Liver (tissue), 9 donors: ENCODE data around the gene MPRIP. TPM values are rescaled to one million over a fixed set of nuclear protein-coding genes. Genes with fewer than 3 reads are reported as not detected.

Experiments
- DNase-seq: peaks from one replicate; pipeline ENCODE4 v3.0.0-alpha.2; 2017; ENCODE audit warnings: low spot score
- H3K27ac ChIP-seq, 2 donors: one replicate each; pipeline ENCODE4 v1.7.0; 2013; ENCODE audit warnings: inconsistent platforms in 2 of 2, low read length in 2 of 2, control low read depth in 1 of 2, low read depth in 1 of 2, mild to moderate bottlenecking in 1 of 2
- H3K27me3 ChIP-seq, 4 donors: one replicate each; pipeline versions ENCODE4 v1.6.1 to v1.7.0; 2013; ENCODE audit warnings: low read length in 3 of 4, inconsistent platforms in 1 of 4, mild to moderate bottlenecking in 1 of 4, moderate library complexity in 1 of 4; ENCODE audit not compliant: control insufficient read depth in 4 of 4, insufficient read depth in 4 of 4
- H3K36me3 ChIP-seq, 4 donors: one replicate each; pipeline versions ENCODE4 v1.6.1 to v1.7.0; 2013; ENCODE audit warnings: low read length in 3 of 4, mild to moderate bottlenecking in 3 of 4, low read depth in 1 of 4, moderate library complexity in 1 of 4; ENCODE audit not compliant: control insufficient read depth in 4 of 4, insufficient read depth in 3 of 4
- H3K4me1 ChIP-seq, 4 donors: one replicate each; pipeline versions ENCODE4 v1.6.1 to v1.7.0; 2013; ENCODE audit warnings: low read length in 3 of 4, mild to moderate bottlenecking in 3 of 4, moderate library complexity in 1 of 4; ENCODE audit not compliant: control insufficient read depth in 4 of 4, insufficient read depth in 4 of 4
- H3K4me3 ChIP-seq, 3 donors: one replicate each; pipeline versions ENCODE4 v1.6.1 to v1.7.0; 2013; ENCODE audit warnings: low read length in 3 of 3, control low read depth in 1 of 3, low read depth in 1 of 3, mild to moderate bottlenecking in 1 of 3
- H3K9ac ChIP-seq, 2 donors: one replicate each; pipeline ENCODE4 v1.7.0; 2013; ENCODE audit warnings: low read length in 2 of 2, mild to moderate bottlenecking in 2 of 2, moderate library complexity in 2 of 2, control low read depth in 1 of 2, low read depth in 1 of 2
- H3K9me3 ChIP-seq, 4 donors: one replicate each; pipeline versions ENCODE4 v1.6.1 to v1.7.0; 2013; ENCODE audit warnings: low read length in 3 of 4; ENCODE audit not compliant: control insufficient read depth in 4 of 4
- ATF3 ChIP-seq: IDR thresholded peaks from 2 replicates; pipeline ENCODE4 v1.6.1; 2016; ENCODE audit warnings: antibody characterized with exemption
- CTCF ChIP-seq: fragments of 150-350 bp; IDR thresholded peaks from 2 replicates; pipeline ENCODE4 v1.5.1; 2017; ENCODE audit warnings: improper control_type of control experiment, low read depth, low read length; ENCODE audit not compliant: missing input control
- EGR1 ChIP-seq, 2 donors: IDR thresholded peaks; 2 replicates each; pipeline ENCODE4 v1.6.1; 2016 to 2018; ENCODE audit warnings: antibody characterized with exemption in 2 of 2, low read depth in 2 of 2
- FOXA1 ChIP-seq: IDR thresholded peaks from 2 replicates; pipeline ENCODE4 v1.6.1; 2016; ENCODE audit warnings: antibody characterized with exemption
- FOXA2 ChIP-seq: IDR thresholded peaks from 2 replicates; pipeline ENCODE4 v1.6.1; 2016; ENCODE audit warnings: antibody characterized with exemption
- GABPA ChIP-seq, 2 donors: IDR thresholded peaks in 1 of 2; conservative IDR thresholded peaks in 1 of 2; 2 replicates each; pipeline ENCODE4 v1.6.1; 2016; ENCODE audit warnings: antibody characterized with exemption in 2 of 2, mild to moderate bottlenecking in 1 of 2, moderate library complexity in 1 of 2
- HNF4A ChIP-seq, 2 donors: conservative IDR thresholded peaks; 2 replicates each; pipeline ENCODE4 v1.6.1; 2016; ENCODE audit warnings: antibody characterized with exemption in 2 of 2, mild to moderate bottlenecking in 2 of 2
- HNF4G ChIP-seq: IDR thresholded peaks from 2 replicates; pipeline ENCODE4 v1.6.1; 2016; ENCODE audit warnings: antibody characterized with exemption
- JUND ChIP-seq, 2 donors: IDR thresholded peaks; 2 replicates each; pipeline ENCODE4 v1.6.1; 2016; ENCODE audit warnings: antibody characterized with exemption in 2 of 2
- MAX ChIP-seq: IDR thresholded peaks from 2 replicates; pipeline ENCODE4 v1.6.1; 2016; ENCODE audit warnings: antibody characterized with exemption
- NR2F2 ChIP-seq: IDR thresholded peaks from 2 replicates; pipeline ENCODE4 v1.6.1; 2016; ENCODE audit warnings: antibody characterized with exemption
- RAD21 ChIP-seq, 2 donors: IDR thresholded peaks; 2 replicates each; pipeline ENCODE4 v1.6.1; 2016; ENCODE audit warnings: antibody characterized with exemption in 2 of 2, mild to moderate bottlenecking in 2 of 2
- REST ChIP-seq: IDR thresholded peaks from 2 replicates; pipeline ENCODE4 v1.6.1; 2016; ENCODE audit warnings: antibody characterized with exemption, mild to moderate bottlenecking
- RXRA ChIP-seq, 2 donors: IDR thresholded peaks; 2 replicates each; pipeline ENCODE4 v1.6.1; 2017 to 2018; ENCODE audit warnings: antibody characterized with exemption in 2 of 2, mild to moderate bottlenecking in 1 of 2
- SP1 ChIP-seq: IDR thresholded peaks from 2 replicates; pipeline ENCODE4 v1.6.1; 2018; ENCODE audit warnings: antibody characterized with exemption, mild to moderate bottlenecking
- TAF1 ChIP-seq: conservative IDR thresholded peaks from 2 replicates; pipeline ENCODE4 v1.6.1; 2016; ENCODE audit warnings: antibody characterized with exemption, mild to moderate bottlenecking
- YY1 ChIP-seq: IDR thresholded peaks from 2 replicates; pipeline ENCODE4 v1.6.1; 2016; ENCODE audit warnings: antibody characterized with exemption, mild to moderate bottlenecking
- ZBTB33 ChIP-seq: IDR thresholded peaks from 2 replicates; pipeline ENCODE4 v1.6.1; 2016; ENCODE audit warnings: antibody characterized with exemption
- WGBS: extraction: QIAGEN DNeasy Blood & Tissue Kit; methylation state at CpG from one replicate; pipeline ENCODE4 v1.1.7; 2013; 5-methylcytosine and 5-hydroxymethylcytosine counted together
- polyA plus RNA-seq, 2 donors: library from polyadenylated mRNA; stranded (reverse) in 1 of 2; unstranded in 1 of 2; fragments of 200-250 nt in 1 of 2; fragments of >200 nt in 1 of 2; fragmentation: Nextera tagmentation in 1 of 2; extraction: Ambion mirVana in 1 of 2; gene quantifications; one replicate each; pipeline versions ENCODE4 v1.2.1 to v1.2.3, GENCODE V29; 2013 to 2015
- total RNA-seq, 2 donors: library from RNA; depleted of rRNA; stranded (reverse); fragments of >200 nt; gene quantifications; one replicate each; pipeline ENCODE4 v1.2.3, GENCODE V29; 2014
- donor health status: healthy.
- donor health status: healthy.
- donor health status: healthy.
- donor health status: healthy.
- donor health status: healthy.

The MPRIP gene
- total and polyA plus RNA-seq, 4 donors = 21.2 to 61.9 (median 34.7) TPM

- no peak for TF ChIP-seq REST
Observed at GRCh38 chr17:17227608-17228520, 185.6 kb downstream of the MPRIP start (continued).

- peak overlapping the region; percentile 6 to 43 for H3K27ac ChIP-seq
- peaks cover 8 to 39% (median 34%) of the 10 kb centered on the region in 4 donors for H3K4me1 ChIP-seq
- no peak for DNase-seq
- H3K36me3 ChIP-seq = peaks cover 15 to 64% (median 39%) of the 10 kb centered on the region in 4 donors
- no peaks in the 10 kb centered on the region for H3K27me3 ChIP-seq
- H3K9me3 ChIP-seq = no peaks in the 10 kb centered on the region
- 72% methylated on average over 17 of the region's 17 CpGs for WGBS
- H3K9ac ChIP-seq = no peak overlapping the region
- no peak for TF ChIP-seq NR2F2
- no peak for TF ChIP-seq HNF4G
- TF ChIP-seq JUND (IDR thresholded peaks at IDR 0.05) = no peak
- no peak for TF ChIP-seq ATF3
- no peak for TF ChIP-seq CTCF
- no peak for TF ChIP-seq YY1
- TF ChIP-seq SP1 = no peak
- no peak for TF ChIP-seq RXRA (IDR thresholded peaks at IDR 0.05)
- no peak for TF ChIP-seq RAD21 (IDR thresholded peaks at IDR 0.05)
- TF ChIP-seq FOXA1 = no peak
- no peak for TF ChIP-seq ZBTB33
- no peak for TF ChIP-seq EGR1 (IDR thresholded peaks at IDR 0.05; ENCODE audit: low read depth in 2 of 2)
- TF ChIP-seq MAX = no peak
- TF ChIP-seq HNF4A (conservative IDR thresholded peaks at IDR 0.05) = no peak
- no peak for TF ChIP-seq TAF1
- TF ChIP-seq REST = no peak
- no peak for TF ChIP-seq FOXA2
- no peak for TF ChIP-seq GABPA (IDR thresholded peaks at IDR 0.05 in 1 of 2, conservative IDR thresholded peaks at IDR 0.05 in 1 of 2)
- H3K4me3 ChIP-seq = no peak overlapping the region
Observed at GRCh38 chr17:17228521-17229279, 186.4 kb downstream of the MPRIP start.
